HEK293T (cell line): ENCODE results near the gene ZBTB3.

Source experiments
- CTCF ChIA-PET: fragments of 350-600 bp; formaldehyde crosslinking; extraction: SDS; loops from one replicate; lab custom pipeline; 2021; ENCODE audit warnings: antibody characterized with exemption, inconsistent platforms; lab: Yijun Ruan, JAX
- POLR2A ChIA-PET: fragments of 350-600 bp; formaldehyde crosslinking; extraction: SDS; loops from one replicate; lab custom pipeline; 2020; ENCODE audit warnings: antibody characterized with exemption, inconsistent platforms; lab: Yijun Ruan, JAX
- DNase-seq: peaks from one replicate; pipeline ENCODE4 v3.0.0; 2012; ENCODE audit warnings: mixed read lengths; ENCODE audit errors: extremely low spot score
- ARNT ChIP-seq: fragments of 450-650 bp; IDR thresholded peaks from 2 replicates; pipeline ENCODE4 v1.6.1; 2017; ENCODE audit warnings: mild to moderate bottlenecking
- BHLHE40 ChIP-seq: fragments of 450-650 bp; IDR thresholded peaks from 2 replicates; pipeline ENCODE4 v1.6.1; 2016; ENCODE audit warnings: mild to moderate bottlenecking, moderate library complexity, borderline replicate concordance
- CTBP1 ChIP-seq: fragments of 450-650 bp; IDR thresholded peaks from 2 replicates; pipeline ENCODE4 v1.6.1; 2016; ENCODE audit warnings: borderline replicate concordance
- ELF4 ChIP-seq: fragments of 450-650 bp; IDR thresholded peaks from 2 replicates; pipeline ENCODE4 v1.6.1; 2017; ENCODE audit warnings: antibody characterized with exemption
- FOXA1 ChIP-seq: fragments of 450-650 bp; IDR thresholded peaks from 2 replicates; pipeline ENCODE4 v1.6.1; 2016; ENCODE audit warnings: mild to moderate bottlenecking
- FOXK2 ChIP-seq: fragments of 450-650 bp; IDR thresholded peaks from 2 replicates; pipeline ENCODE4 v1.6.1; 2016; ENCODE audit warnings: mild to moderate bottlenecking
- FOXM1 ChIP-seq: fragments of 450-650 bp; IDR thresholded peaks from 2 replicates; pipeline ENCODE4 v1.6.1; 2017; ENCODE audit warnings: mild to moderate bottlenecking, borderline replicate concordance
- HDGF ChIP-seq: fragments of 450-650 bp; IDR thresholded peaks from 2 replicates; pipeline ENCODE4 v1.6.1; 2017; ENCODE audit warnings: antibody characterized with exemption, borderline replicate concordance
- L3MBTL2 ChIP-seq: fragments of 450-650 bp; conservative IDR thresholded peaks from 2 replicates; pipeline ENCODE4 v1.6.1; 2016; ENCODE audit warnings: mild to moderate bottlenecking
- LEF1 ChIP-seq: fragments of 450-650 bp; IDR thresholded peaks from 2 replicates; pipeline ENCODE4 v1.6.1; 2017; ENCODE audit warnings: mild to moderate bottlenecking, borderline replicate concordance
- NFRKB ChIP-seq: fragments of 450-650 bp; IDR thresholded peaks from 2 replicates; pipeline ENCODE4 v1.6.1; 2016; ENCODE audit warnings: mild to moderate bottlenecking, moderate library complexity
- PKNOX1 ChIP-seq: fragments of 450-650 bp; IDR thresholded peaks from 2 replicates; pipeline ENCODE4 v1.6.1; 2016
- SP1 ChIP-seq: fragments of 450-650 bp; IDR thresholded peaks from 2 replicates; pipeline ENCODE4 v1.6.1; 2017
- SUZ12 ChIP-seq: fragments of 450-650 bp; IDR thresholded peaks from 2 replicates; pipeline ENCODE4 v1.6.1; 2016; ENCODE audit warnings: mild to moderate bottlenecking
- TARDBP ChIP-seq: fragments of 450-650 bp; IDR thresholded peaks from 2 replicates; pipeline ENCODE4 v1.6.1; 2016
- ZNF384 ChIP-seq: fragments of 450-650 bp; IDR thresholded peaks from 2 replicates; pipeline ENCODE4 v1.6.1; 2016

The ZBTB3 gene

GRCh38 chr11:62726156-62726914, 27.6 kb downstream of the ZBTB3 start:
- DNase-seq, result no peak
- ChIA-PET CTCF (interaction anchor here (0.6 to 1.5 kb wide), 4 partner anchors 8 to 1183 kb away, joined by 3 to 6 read pairs (median 4); partner anchors contain the start of gene TMEM179B), POLR2A (interaction anchor here (1.0 to 7.7 kb wide), 23 partner anchors 10 to 955 kb away, joined by 3 to 97 read pairs (median 6); partner anchors contain the start of genes BSCL2, C11orf98, CSKMT and GNG3)
- TF ChIP-seq NFRKB (no peak), FOXK2 (no peak), ARNT (no peak), PKNOX1 (no peak), SP1 (no peak), ZNF384 (no peak), ELF4 (no peak), BHLHE40 (no peak), FOXM1 (no peak), LEF1 (no peak), L3MBTL2 (no peak), HDGF (no peak)

- ChIA-PET CTCF (interaction anchor here (0.6 kb wide), 1 partner anchor 1184 kb away, joined by 3 read pairs; no protein-coding TSS in a partner anchor), POLR2A (interaction anchor here (1.0 to 7.7 kb wide), 8 partner anchors 10 to 133 kb away, joined by 3 to 97 read pairs (median 22); partner anchors contain the start of genes BSCL2, GNG3, POLR2G and TUT1)
- DNase-seq, result no peak
- TF ChIP-seq FOXM1, result no peak
- TF ChIP-seq BHLHE40, result no peak
- TF ChIP-seq SUZ12, result no peak
- no peak for TF ChIP-seq PKNOX1
- TF ChIP-seq FOXK2, result no peak
- TF ChIP-seq NFRKB, result no peak
- TF ChIP-seq CTBP1, result no peak
- no peak for TF ChIP-seq SP1
- no peak for TF ChIP-seq HDGF
- TF ChIP-seq TARDBP, result no peak
- TF ChIP-seq L3MBTL2, result no peak
- no peak for TF ChIP-seq ZNF384
- no peak for TF ChIP-seq ARNT
- no peak for TF ChIP-seq FOXA1
- TF ChIP-seq LEF1, result no peak
- TF ChIP-seq ELF4, result no peak
Measured at GRCh38 chr11:62725646-62726045, 28.3 kb downstream of the ZBTB3 start.

GRCh38 chr11:62724171-62724570, 29.8 kb downstream of the ZBTB3 start:
- no peak for DNase-seq
- TF ChIP-seq TARDBP (no peak), SP1 (no peak), ELF4 (no peak), LEF1 (no peak), NFRKB (no peak), CTBP1 (no peak), SUZ12 (no peak), HDGF (no peak), FOXK2 (no peak), ZNF384 (no peak), ARNT (no peak), FOXM1 (no peak), L3MBTL2 (no peak), FOXA1 (no peak)
- ChIA-PET POLR2A (interaction anchor here (0.9 to 7.7 kb wide), 7 partner anchors 16 to 131 kb away, joined by 3 to 97 read pairs (median 4); partner anchors contain the start of genes BSCL2, C11orf98, CSKMT and GNG3), CTCF (interaction anchor here (1.1 kb wide), 1 partner anchor 43 kb away, joined by 4 read pairs; no protein-coding TSS in a partner anchor)

- POLR2A ChIA-PET, result no interaction called here
- TF ChIP-seq CTBP1, result no peak
- TF ChIP-seq FOXA1, result no peak
- TF ChIP-seq FOXK2, result no peak
- TF ChIP-seq LEF1, result no peak
- TF ChIP-seq PKNOX1, result no peak
- TF ChIP-seq NFRKB, result no peak
Measured at GRCh38 chr11:62721994-62722393, 32.0 kb downstream of the ZBTB3 start.

GRCh38 chr11:62719302-62719978, 34.5 kb downstream of the ZBTB3 start:
- no peak for DNase-seq
- CTCF ChIA-PET, result interaction anchor here (0.6 to 0.7 kb wide), 2 partner anchors 9 to 17 kb away, joined by 3 read pairs; no protein-coding TSS in a partner anchor
- POLR2A ChIA-PET, result interaction anchor here (1.1 kb wide), 1 partner anchor 34 kb away, joined by 3 read pairs; the partner anchor contains the start of gene ZBTB3
- TF ChIP-seq LEF1 (no peak), ELF4 (no peak), SP1 (no peak), NFRKB (no peak), ZNF384 (no peak), L3MBTL2 (no peak), FOXM1 (no peak), FOXA1 (no peak), TARDBP (no peak), CTBP1 (no peak)

More at GRCh38 chr11:62721994-62722393, 32.0 kb downstream of the ZBTB3 start:
- CTCF ChIA-PET, result no interaction called here
- no peak for DNase-seq
